Esophagus (tissue), 2 donors: Measurements from ENCODE around the gene GNPTAB. TPM values are rescaled to one million over a fixed set of nuclear protein-coding genes. Genes with fewer than 3 reads are reported as not detected.
"Not testable (repeated sequence)": the region's sequence is repeated elsewhere in the genome, so short reads cannot be mapped to it uniquely, and the experiment has no call there.

Source experiments
- H3K27ac ChIP-seq, 2 donors: one replicate each; pipeline ENCODE4 v1.5.1; 2013; ENCODE audit warnings: low read depth in 2 of 2, mild to moderate bottlenecking in 2 of 2, inconsistent platforms in 1 of 2, low read length in 1 of 2, moderate library complexity in 1 of 2
- H3K27me3 ChIP-seq, 2 donors: one replicate each; pipeline ENCODE4 v1.6.1; 2013; ENCODE audit warnings: low read length in 2 of 2, control low read depth in 1 of 2, mild to moderate bottlenecking in 1 of 2; ENCODE audit not compliant: insufficient read depth in 2 of 2, control insufficient read depth in 1 of 2
- H3K36me3 ChIP-seq, 2 donors: one replicate each; pipeline ENCODE4 v1.6.1; 2013; ENCODE audit warnings: low read length in 1 of 2; ENCODE audit not compliant: control insufficient read depth in 2 of 2, insufficient read depth in 2 of 2
- H3K4me1 ChIP-seq, 2 donors: one replicate each; pipeline ENCODE4 v1.6.1; 2013; ENCODE audit warnings: low read length in 1 of 2; ENCODE audit not compliant: control insufficient read depth in 2 of 2, insufficient read depth in 2 of 2
- H3K4me3 ChIP-seq, 2 donors: one replicate each; pipeline ENCODE4 v1.5.1; 2013; ENCODE audit warnings: low read length in 2 of 2, mild to moderate bottlenecking in 2 of 2, low read depth in 1 of 2, moderate library complexity in 1 of 2
- H3K9me3 ChIP-seq, 2 donors: one replicate each; pipeline ENCODE4 v1.6.1; 2013; ENCODE audit warnings: mild to moderate bottlenecking in 2 of 2, low read depth in 1 of 2, low read length in 1 of 2, moderate library complexity in 1 of 2; ENCODE audit not compliant: control insufficient read depth in 2 of 2, insufficient read depth in 1 of 2
- WGBS, 2 donors: extraction: QIAGEN DNeasy Blood & Tissue Kit; methylation state at CpG; one replicate each; pipeline ENCODE4 v1.1.7; 2013; 5-methylcytosine and 5-hydroxymethylcytosine counted together
- polyA plus RNA-seq, 2 donors: library from polyadenylated mRNA; stranded (reverse); fragments of 200-250 nt; gene quantifications; one replicate each; pipeline ENCODE4 v1.2.3, GENCODE V29; 2013
- donor health status: healthy with polysubstance abuse.
- donor health status: Bipolar disorder and iron deficiency.

Gene GNPTAB
- polyA plus RNA-seq, 2 donors, result 9.7 to 11.3 TPM

- WGBS, 2 donors, result 98% methylated on average over 57 of the region's 57 CpGs
- H3K36me3 ChIP-seq, result peaks cover 8% of the 10 kb centered on the region in 2 donors
- no peaks in the 10 kb centered on the region for H3K27me3 ChIP-seq
- no peaks in the 10 kb centered on the region for H3K4me1 ChIP-seq
- no peak within 1 kb of the TSS for H3K27ac ChIP-seq
- H3K4me3 ChIP-seq, result no peak within 1 kb of the TSS
- H3K9me3 ChIP-seq, result peaks cover 0 to 2% of the 10 kb centered on the region in 2 donors
Measured at GRCh38 chr12:101738920-101739665, 91.7 kb downstream of the GNPTAB start, which contains the start of gene SYCP3. TSS of gene SYCP3 (minus strand) at chr12:101739462. CDS start at chr12:101737935, 1,527 bp downstream.

- H3K4me3 ChIP-seq, result no peak overlapping the region
- H3K27ac ChIP-seq, result no peak overlapping the region
- peaks cover 0 to 2% of the 10 kb centered on the region in 2 donors for H3K9me3 ChIP-seq
- H3K4me1 ChIP-seq, result no peaks in the 10 kb centered on the region
- no peaks in the 10 kb centered on the region for H3K27me3 ChIP-seq
- peaks cover 0 to 6% of the 10 kb centered on the region in 2 donors for H3K36me3 ChIP-seq
- 93 to 94% methylated on average over 6 of the region's 6 CpGs for WGBS, 2 donors
Measured at GRCh38 chr12:101737476-101737875, 93.3 kb downstream of the GNPTAB start.

GRCh38 chr12:101734482-101734881 is 96.3 kb downstream of the GNPTAB start:
- WGBS, 2 donors, result 94 to 95% methylated on average over 5 of the region's 5 CpGs
- not testable (repeated sequence) for H3K36me3 ChIP-seq, H3K27me3 ChIP-seq, H3K4me1 ChIP-seq, H3K9me3 ChIP-seq, H3K4me3 ChIP-seq, H3K27ac ChIP-seq

- Histone ChIP-seq H3K4me3 (no peak overlapping the region), H3K9me3 (no peaks in the 10 kb centered on the region), H3K27me3 (no peaks in the 10 kb centered on the region), H3K27ac (no peak overlapping the region), H3K4me1 (no peaks in the 10 kb centered on the region), H3K36me3 (no peaks in the 10 kb centered on the region)
- WGBS, 2 donors, result 55 to 57% methylated on average over 2 of the region's 2 CpGs
Measured at GRCh38 chr12:101733166-101733565, 97.6 kb downstream of the GNPTAB start.

GRCh38 chr12:101732318-101732717 is 98.4 kb downstream of the GNPTAB start:
- Histone ChIP-seq H3K4me1 (no peaks in the 10 kb centered on the region), H3K36me3 (no peaks in the 10 kb centered on the region), H3K27me3 (no peaks in the 10 kb centered on the region), H3K27ac (no peak overlapping the region), H3K4me3 (no peak overlapping the region), H3K9me3 (no peaks in the 10 kb centered on the region)
- WGBS, 2 donors, result 91 to 92% methylated on average over 1 of the region's 1 CpG

DNA sequence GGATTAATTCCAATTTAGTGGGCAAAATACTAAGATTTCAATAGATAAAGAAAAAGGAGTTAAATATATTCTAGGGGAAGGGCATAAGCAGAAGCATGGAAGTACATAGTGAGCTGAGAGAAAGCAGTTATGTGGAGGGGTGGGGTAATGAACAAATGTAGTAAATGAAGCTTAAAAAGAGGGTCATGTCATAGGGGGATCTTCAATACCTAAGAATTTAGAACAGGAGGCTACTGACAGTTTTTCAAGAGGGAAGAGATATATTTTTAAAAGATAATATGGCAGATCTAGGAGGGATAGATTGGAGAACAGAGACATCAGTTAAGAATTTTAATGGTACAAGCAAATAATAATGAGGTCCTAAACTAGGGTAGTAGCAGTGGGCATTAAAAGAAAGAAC is 100.9 kb downstream of the GNPTAB start:
- no peaks in the 10 kb centered on the region for H3K36me3 ChIP-seq
- no peaks in the 10 kb centered on the region for H3K4me1 ChIP-seq

GRCh38 chr12:101727098-101727497 is 103.7 kb downstream of the GNPTAB start:
- Histone ChIP-seq H3K9me3 (no peaks in the 10 kb centered on the region), H3K27ac (no peak overlapping the region), H3K4me1 (no peaks in the 10 kb centered on the region), H3K4me3 (no peak overlapping the region), H3K27me3 (no peaks in the 10 kb centered on the region), H3K36me3 (no peaks in the 10 kb centered on the region)

More for the DNA sequence above, 100.9 kb downstream of the GNPTAB start:
- H3K27me3 ChIP-seq, result no peaks in the 10 kb centered on the region
- H3K4me3 ChIP-seq, result no peak overlapping the region
- H3K9me3 ChIP-seq, result no peaks in the 10 kb centered on the region
- H3K27ac ChIP-seq, result no peak overlapping the region

GRCh38 chr12:101722392-101722791 is 108.4 kb downstream of the GNPTAB start:
- Histone ChIP-seq H3K27me3 (no peaks in the 10 kb centered on the region), H3K27ac (no peak overlapping the region), H3K9me3 (no peaks in the 10 kb centered on the region), H3K4me1 (no peaks in the 10 kb centered on the region), H3K36me3 (no peaks in the 10 kb centered on the region), H3K4me3 (no peak overlapping the region)
- 93 to 96% methylated on average over 4 of the region's 4 CpGs for WGBS, 2 donors

GRCh38 chr12:101720118-101720517 is 110.6 kb downstream of the GNPTAB start:
- H3K4me3 ChIP-seq, result no peak overlapping the region
- no peaks in the 10 kb centered on the region for H3K36me3 ChIP-seq
- no peaks in the 10 kb centered on the region for H3K4me1 ChIP-seq
- no peak overlapping the region for H3K27ac ChIP-seq
- no peaks in the 10 kb centered on the region for H3K27me3 ChIP-seq
- H3K9me3 ChIP-seq, result no peaks in the 10 kb centered on the region

- Histone ChIP-seq H3K36me3 (no peaks in the 10 kb centered on the region), H3K4me3 (no peak overlapping the region)
Measured at GRCh38 chr12:101719566-101719965, 111.2 kb downstream of the GNPTAB start.

More at GRCh38 chr12:101719566-101719965, 111.2 kb downstream of the GNPTAB start:
- Histone ChIP-seq H3K4me1 (no peaks in the 10 kb centered on the region), H3K27ac (no peak overlapping the region), H3K9me3 (no peaks in the 10 kb centered on the region), H3K27me3 (no peaks in the 10 kb centered on the region)
